MCF 10A (cell line): ENCODE data around the gene C1D. TPM values are rescaled to one million over a fixed set of nuclear protein-coding genes. Genes with fewer than 3 reads are reported as not detected.

Source experiments
- BruUV-seq: library from RNA; stranded (reverse); fragments of 400-500 nt; replicated peaks from 2 replicates; lab custom pipeline; 2021; lab: Mats Ljungman, UMichigan
- CTCF ChIA-PET: fragments of 300-600 bp; sonication (Branson Sonifier 250); formaldehyde crosslinking; extraction: SDS; loops from one replicate; lab custom pipeline; 2021; ENCODE audit warnings: antibody characterized with exemption, inconsistent platforms; lab: Yijun Ruan, JAX
- POLR2A ChIA-PET: fragments of 300-600, 350-650 bp; sonication (Branson Sonifier 250); formaldehyde crosslinking; extraction: SDS; loops from one replicate; lab custom pipeline; 2020; ENCODE audit warnings: antibody characterized with exemption, inconsistent platforms; lab: Yijun Ruan, JAX
- DNase-seq: peaks from one replicate; pipeline ENCODE4 v3.0.0-alpha.2; 2018; ENCODE audit not compliant: unreplicated experiment
- H3K27ac Mint-ChIP-seq: one replicate; pipeline ENCODE4 v1.8.0; 2022; ENCODE audit warnings: mild to moderate bottlenecking, low read depth, mixed read lengths; ENCODE audit not compliant: unreplicated experiment
- H3K27me3 Mint-ChIP-seq: one replicate; pipeline ENCODE4 v1.8.0; 2022; ENCODE audit warnings: mixed read lengths; ENCODE audit not compliant: insufficient read depth, unreplicated experiment
- H3K36me3 Mint-ChIP-seq: one replicate; pipeline ENCODE4 v1.8.0; 2022; ENCODE audit warnings: mild to moderate bottlenecking, moderate library complexity, mixed read lengths; ENCODE audit not compliant: insufficient read depth, unreplicated experiment
- H3K4me1 Mint-ChIP-seq: one replicate; pipeline ENCODE4 v1.8.0; 2022; ENCODE audit warnings: mixed read lengths; ENCODE audit not compliant: insufficient read depth, unreplicated experiment
- H3K4me3 Mint-ChIP-seq: one replicate; pipeline ENCODE4 v1.8.0; 2022; ENCODE audit warnings: mild to moderate bottlenecking, moderate library complexity, mixed read lengths; ENCODE audit not compliant: unreplicated experiment
- H3K9me3 Mint-ChIP-seq: one replicate; pipeline ENCODE4 v1.8.0; 2022; ENCODE audit warnings: mixed read lengths; ENCODE audit not compliant: unreplicated experiment
- intact Hi-C: fragments of 100-400 bp; cut with micrococcal nuclease; formaldehyde crosslinking; loops from 2 replicates; pipeline ENCODE4 v1.14.1; 2022
- total RNA-seq: library from RNA; stranded (reverse); gene quantifications from 2 replicates; pipeline ENCODE4 v1.2.3, GENCODE V29; 2022
- TF ChIP-seq, protein P1 (sequence below): fragments of 200-600 bp; IDR thresholded peaks from one replicate; pipeline ENCODE4 v1.8.0; 2022; ENCODE audit warnings: antibody characterized with exemption, mild to moderate bottlenecking; ENCODE audit not compliant: unreplicated experiment

The C1D gene
- total RNA-seq, 1 experiment from 2014 or later: 17.4 TPM

DNA sequence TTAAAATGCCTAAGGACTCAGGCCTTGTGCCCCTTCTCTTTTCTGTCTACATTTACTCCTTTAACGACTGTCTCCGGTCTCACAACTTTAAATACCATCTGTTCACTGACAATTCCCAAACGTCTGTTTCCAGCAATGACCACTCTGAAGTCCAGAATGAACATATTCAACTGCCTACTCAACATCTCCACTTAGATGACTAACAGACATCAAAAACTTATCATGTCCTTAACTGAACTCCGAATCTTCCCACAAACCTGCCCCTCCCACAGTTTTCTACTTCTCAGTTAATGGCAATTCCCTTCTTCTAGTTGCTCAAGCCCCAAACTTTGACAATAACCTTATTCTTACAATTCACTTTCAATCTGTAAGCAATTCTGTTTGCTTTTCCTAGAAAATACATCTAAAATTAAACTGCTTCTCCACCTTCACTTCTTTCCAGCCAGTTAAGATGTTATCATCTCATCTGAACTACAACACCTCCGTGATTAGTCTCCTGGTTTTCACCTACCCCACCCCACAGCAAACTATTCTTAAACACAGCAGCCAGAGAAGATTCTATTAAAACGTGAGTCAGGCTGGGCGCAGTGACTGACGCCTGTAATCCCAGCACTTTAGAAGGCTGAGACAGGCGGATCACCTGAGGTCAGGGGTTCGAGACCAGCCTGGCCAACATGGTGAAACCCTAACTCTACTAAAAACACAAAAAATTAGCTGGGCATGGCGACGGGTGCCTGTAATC, 2.8 kb downstream of the C1D start:
- Mint-ChIP-seq H3K27ac (no peak overlapping the region), H3K9me3 (no peaks in the 10 kb centered on the region), H3K27me3 (no peaks in the 10 kb centered on the region), H3K36me3 (peaks cover 14% of the 10 kb centered on the region), H3K4me1 (peaks cover 26% of the 10 kb centered on the region), H3K4me3 (peak overlapping the region; percentile 21)
- ChIA-PET POLR2A (no interaction called here), CTCF (no interaction called here)
- intact Hi-C loops: no loop called here
- TF ChIP-seq, protein P1, sequence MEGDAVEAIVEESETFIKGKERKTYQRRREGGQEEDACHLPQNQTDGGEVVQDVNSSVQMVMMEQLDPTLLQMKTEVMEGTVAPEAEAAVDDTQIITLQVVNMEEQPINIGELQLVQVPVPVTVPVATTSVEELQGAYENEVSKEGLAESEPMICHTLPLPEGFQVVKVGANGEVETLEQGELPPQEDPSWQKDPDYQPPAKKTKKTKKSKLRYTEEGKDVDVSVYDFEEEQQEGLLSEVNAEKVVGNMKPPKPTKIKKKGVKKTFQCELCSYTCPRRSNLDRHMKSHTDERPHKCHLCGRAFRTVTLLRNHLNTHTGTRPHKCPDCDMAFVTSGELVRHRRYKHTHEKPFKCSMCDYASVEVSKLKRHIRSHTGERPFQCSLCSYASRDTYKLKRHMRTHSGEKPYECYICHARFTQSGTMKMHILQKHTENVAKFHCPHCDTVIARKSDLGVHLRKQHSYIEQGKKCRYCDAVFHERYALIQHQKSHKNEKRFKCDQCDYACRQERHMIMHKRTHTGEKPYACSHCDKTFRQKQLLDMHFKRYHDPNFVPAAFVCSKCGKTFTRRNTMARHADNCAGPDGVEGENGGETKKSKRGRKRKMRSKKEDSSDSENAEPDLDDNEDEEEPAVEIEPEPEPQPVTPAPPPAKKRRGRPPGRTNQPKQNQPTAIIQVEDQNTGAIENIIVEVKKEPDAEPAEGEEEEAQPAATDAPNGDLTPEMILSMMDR: no peak
- no peak for DNase-seq
- BruUV-seq: no TSS peak

DNA sequence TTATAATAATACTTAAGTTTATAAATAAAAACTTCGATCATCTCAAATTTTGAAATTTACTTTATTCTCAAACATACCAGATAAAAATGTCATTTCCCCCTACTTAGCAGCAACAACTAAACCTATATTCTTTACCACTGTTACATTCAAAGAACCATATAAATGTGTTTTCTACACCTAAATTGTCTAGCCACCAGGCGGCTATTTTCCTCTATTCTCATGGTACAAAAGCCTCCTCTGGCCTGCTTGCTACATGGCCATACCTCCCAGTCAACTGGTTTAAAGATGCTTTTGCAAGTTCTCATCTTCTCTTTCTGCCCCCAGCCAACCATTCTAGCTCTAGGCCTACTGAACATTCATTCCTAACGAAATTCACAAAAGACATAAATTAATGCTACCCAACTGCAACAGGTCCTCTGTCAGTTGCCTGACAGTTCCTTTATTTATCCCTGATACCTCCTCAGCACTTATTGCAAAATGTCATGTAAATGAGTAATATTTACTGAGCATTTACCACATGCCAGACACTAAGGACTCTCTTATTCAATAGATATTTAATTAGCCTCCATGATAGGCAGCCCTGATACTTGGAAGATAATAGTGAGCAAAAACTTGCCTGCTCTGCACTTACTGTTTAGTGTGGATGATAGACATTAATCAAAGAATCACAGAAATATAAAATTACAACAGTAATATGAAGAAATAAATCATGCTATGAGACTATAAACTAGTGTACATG, 5.0 kb downstream of the C1D start:
- no TSS peak for BruUV-seq
- CTCF ChIA-PET: no interaction called here
- Mint-ChIP-seq H3K9me3 (no peaks in the 10 kb centered on the region), H3K27ac (no peak overlapping the region), H3K27me3 (no peaks in the 10 kb centered on the region), H3K4me3 (no peak overlapping the region), H3K4me1 (peaks cover 39% of the 10 kb centered on the region), H3K36me3 (peaks cover 15% of the 10 kb centered on the region)
- DNase-seq: no peak
- intact Hi-C loops: no loop called here
- POLR2A ChIA-PET: no interaction called here
- TF ChIP-seq, protein P1: no peak

DNA sequence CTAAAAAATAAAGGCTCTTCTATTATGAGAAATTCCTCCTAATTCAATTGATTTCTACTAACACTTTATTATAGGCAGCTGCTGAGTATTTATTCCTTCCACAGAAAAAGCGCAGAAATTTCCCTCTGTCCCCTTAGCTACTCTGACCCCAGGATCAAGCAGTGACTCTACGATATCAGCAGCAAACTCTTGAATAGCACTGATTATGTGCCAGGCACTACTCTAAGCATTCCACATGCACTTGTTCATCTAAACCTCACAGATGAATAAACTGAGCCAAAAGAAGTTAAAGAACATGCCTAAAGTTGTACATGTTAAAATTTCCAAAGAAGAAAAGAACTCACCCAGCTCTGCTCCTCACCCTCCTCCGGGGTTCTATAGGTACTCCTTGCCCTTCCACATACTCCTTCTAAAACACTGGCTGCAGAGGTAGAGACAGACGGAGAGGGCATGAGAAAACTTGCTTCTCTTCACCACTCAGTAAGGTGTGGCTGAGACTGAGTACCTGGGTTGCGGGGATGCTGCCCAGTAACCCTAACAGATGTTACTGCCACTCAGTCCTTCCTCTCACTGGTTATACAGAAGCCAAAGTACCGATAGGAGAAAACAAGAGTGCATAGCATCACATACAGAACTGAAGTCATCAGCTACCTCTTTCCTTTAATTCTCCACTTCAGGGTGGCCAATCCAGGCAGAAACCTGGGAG, 9.9 kb downstream of the C1D start:
- POLR2A ChIA-PET: interaction anchor here (0.9 kb wide), 1 partner anchor 14 kb away, joined by 3 read pairs; no protein-coding TSS in a partner anchor

More for the DNA sequence above, 9.9 kb downstream of the C1D start:
- DNase-seq: no peak
- CTCF ChIA-PET: no interaction called here
- Mint-ChIP-seq H3K36me3 (peaks cover 10% of the 10 kb centered on the region), H3K27me3 (no peaks in the 10 kb centered on the region), H3K4me1 (peaks cover 33% of the 10 kb centered on the region), H3K4me3 (no peak overlapping the region), H3K27ac (no peak overlapping the region), H3K9me3 (no peaks in the 10 kb centered on the region)
- TF ChIP-seq, protein P1: no peak
- intact Hi-C loops: no loop called here
- BruUV-seq: no TSS peak
